Vagina (tissue), 2 donors: ENCODE results near the gene TSGA10IP.

Experiments used
- CTCF ChIP-seq, 3 experiments: fragments of 450-650 bp in 2 of 3; fragments of 200-600 bp in 1 of 3; sonication (generic) in 1 of 3; IDR thresholded peaks; one replicate each; pipeline ENCODE4 v1.5.1; 2017 to 2019; ENCODE audit warnings: antibody characterized with exemption in 3 of 3, mild to moderate bottlenecking in 2 of 3, moderate library complexity in 2 of 3
- POLR2A ChIP-seq, 2 donors: fragments of 450-650 bp; IDR thresholded peaks; one replicate each; pipeline ENCODE4 v1.6.1; 2017; ENCODE audit warnings: antibody characterized with exemption in 2 of 2, mild to moderate bottlenecking in 2 of 2, moderate library complexity in 2 of 2

GRCh38 chr11:65925397-65925796 is 19.9 kb upstream of the TSGA10IP start:
- no peak for TF ChIP-seq CTCF (IDR thresholded peaks at IDR 0.05)
- TF ChIP-seq POLR2A (IDR thresholded peaks at IDR 0.05), result no peak
